RPMI7951 (cell line): ENCODE data around the gene CPLX3. TPM values are rescaled to one million over a fixed set of nuclear protein-coding genes. Genes with fewer than 3 reads are reported as not detected.
A peak's percentile ranks its signal among the peaks of the same experiment; 100 is the strongest.

Source experiments
- DNase-seq: peaks from one replicate; pipeline ENCODE4 v3.0.0-alpha.2; 2012; ENCODE audit warnings: low read depth
- total RNA-seq: library from RNA; depleted of rRNA; stranded (reverse); fragments of >200 nt; shearing (Covaris generic); gene quantifications from 2 replicates; pipeline ENCODE4 v1.2.3, GENCODE V29; 2014

The CPLX3 gene
- total RNA-seq, 1 experiment from 2014 or later, result not detected

GRCh38 chr15:74802290-74802689 lies 24.1 kb upstream of the CPLX3 start:
- no peak for DNase-seq

GRCh38 chr15:74802862-74803447 lies 23.5 kb upstream of the CPLX3 start:
- DNase-seq, result no peak

GRCh38 chr15:74804935-74805334 lies 21.5 kb upstream of the CPLX3 start:
- no peak for DNase-seq

- DNase-seq, result peak; percentile 29
These were observed 19.1 kb upstream of the CPLX3 start for GRCh38 chr15:74807282-74807681.

DNA sequence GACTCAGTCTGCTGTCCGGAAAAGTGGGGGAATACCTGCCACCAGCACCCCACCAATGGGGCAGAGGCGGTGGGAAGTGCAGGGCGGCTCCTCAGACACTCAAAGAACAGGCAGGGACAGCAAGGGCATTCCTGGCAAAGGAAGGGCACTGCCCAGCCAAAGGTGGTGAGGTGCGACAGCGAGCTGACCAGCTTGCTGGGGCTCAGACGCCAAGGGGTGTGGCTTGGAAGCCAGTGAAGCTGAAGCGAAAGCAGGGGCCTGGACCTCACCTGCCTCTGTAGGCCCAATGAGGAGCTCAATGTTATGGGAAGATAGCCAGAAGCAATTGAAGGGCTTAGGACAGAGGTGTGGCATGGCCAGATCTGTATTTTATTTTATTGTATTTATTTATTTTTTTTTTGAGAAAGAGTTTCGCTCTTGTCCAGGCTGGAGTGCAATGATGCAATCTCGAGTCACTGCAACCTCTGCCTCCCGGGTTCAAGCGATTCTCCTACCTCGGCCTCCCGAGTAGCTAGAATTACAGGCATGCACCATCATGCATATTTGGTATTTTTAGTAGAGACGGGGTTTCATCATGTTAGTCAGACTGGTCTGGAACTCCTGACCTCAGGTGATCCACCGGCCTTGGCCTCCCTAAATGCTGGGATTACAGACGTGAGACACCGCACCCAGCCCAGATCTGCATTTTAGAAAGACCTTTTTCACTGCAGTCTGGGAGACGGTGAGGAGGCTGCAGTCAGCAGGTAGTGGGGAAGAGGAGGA lies 18.2 kb upstream of the CPLX3 start:
- DNase-seq, result no peak

GRCh38 chr15:74808840-74809229 lies 17.6 kb upstream of the CPLX3 start:
- DNase-seq, result no peak

- no peak for DNase-seq
These were observed 17.2 kb upstream of the CPLX3 start for GRCh38 chr15:74809242-74809641.

GRCh38 chr15:74809956-74810355 lies 16.5 kb upstream of the CPLX3 start:
- DNase-seq, result peak; percentile 34

- DNase-seq, result no peak
These were observed 13.9 kb upstream of the CPLX3 start, which contains the start of gene LMAN1L for GRCh38 chr15:74812533-74812932. Gene LMAN1L (plus strand): TSS chr15:74812835. CDS start chr15:74812855, 20 bp downstream.

DNA sequence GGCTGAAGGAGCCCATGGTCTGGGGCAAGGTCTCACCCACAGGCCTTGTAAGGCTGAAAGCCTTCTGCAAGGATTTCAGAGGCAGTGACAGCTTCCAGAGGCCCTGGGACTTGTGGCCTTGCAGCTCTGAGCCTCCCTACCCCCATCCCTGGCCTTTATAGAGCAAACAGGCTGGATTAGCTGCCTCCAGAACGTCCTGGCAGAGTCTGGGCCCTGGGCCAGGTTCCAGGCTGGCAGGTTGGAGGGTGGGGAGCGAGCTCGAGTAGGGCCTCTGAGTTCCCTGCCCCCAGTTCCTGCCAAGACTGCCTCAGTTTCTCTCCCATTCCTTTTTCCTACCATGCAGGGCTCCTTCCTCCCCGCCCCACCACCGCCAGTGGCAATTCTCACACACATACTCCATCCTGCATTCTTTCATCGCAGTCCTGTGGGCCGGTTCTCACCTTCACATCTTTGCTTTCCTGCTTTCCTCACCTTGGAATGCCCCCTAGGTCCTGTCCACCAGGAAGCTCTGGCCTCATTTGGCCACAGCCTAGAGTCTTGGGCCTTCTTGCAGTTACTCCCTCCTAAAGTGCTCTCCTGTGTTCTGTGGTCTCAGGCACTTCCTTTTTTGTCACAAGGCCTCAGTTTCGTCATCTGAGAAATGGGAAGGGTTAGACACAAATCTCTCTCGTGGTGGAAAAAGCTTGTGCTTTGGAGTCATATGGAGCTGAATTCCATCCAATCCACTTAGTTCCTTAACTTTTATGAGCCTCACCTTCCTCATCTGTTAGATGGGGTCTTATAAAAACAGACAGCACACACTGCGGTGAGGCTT lies 11.1 kb upstream of the CPLX3 start:
- no peak for DNase-seq

- DNase-seq, result no peak
These were observed 10.5 kb upstream of the CPLX3 start for GRCh38 chr15:74815961-74816360.

DNA sequence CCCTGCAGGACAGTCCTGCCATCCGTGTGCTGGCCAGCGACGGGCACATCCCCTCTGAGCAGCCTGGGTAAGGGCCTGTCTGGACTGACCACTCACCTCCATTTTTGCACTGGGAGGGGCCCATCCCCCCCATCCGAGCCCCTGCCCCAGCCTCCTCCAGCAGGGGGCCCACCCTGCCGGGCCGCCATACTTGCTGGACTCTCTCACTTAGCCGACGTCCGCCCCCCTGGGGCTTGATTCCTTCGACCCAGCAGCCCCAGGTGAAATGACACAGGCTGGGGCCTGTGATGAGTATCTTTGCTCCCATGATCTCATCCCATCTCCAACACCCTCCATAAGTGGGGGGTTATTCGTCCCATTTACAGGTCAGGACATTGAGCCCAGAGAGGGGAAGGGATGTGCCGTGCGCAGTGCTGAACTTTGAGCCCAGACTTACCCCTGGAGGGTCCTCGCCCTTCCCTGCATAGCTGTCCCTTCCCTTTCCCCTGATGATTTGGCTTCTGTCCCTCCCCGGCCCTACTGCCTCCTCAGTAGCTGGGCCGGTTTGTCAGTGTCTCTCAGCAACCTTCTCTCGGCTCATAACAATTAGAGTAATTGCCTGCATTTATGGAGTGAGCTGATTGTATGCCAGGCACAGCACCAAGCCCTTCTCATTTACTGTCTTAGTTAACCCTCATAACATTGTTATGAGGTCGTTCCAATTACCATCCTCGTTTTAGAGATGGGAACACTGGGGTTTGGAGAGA lies 9.6 kb upstream of the CPLX3 start:
- DNase-seq, result no peak

- DNase-seq, result peak; percentile 47
These were observed 9.1 kb upstream of the CPLX3 start for GRCh38 chr15:74817370-74817737.

GRCh38 chr15:74820056-74820455 lies 6.4 kb upstream of the CPLX3 start:
- DNase-seq, result no peak

- peak; percentile 26 for DNase-seq
These were observed 5.2 kb upstream of the CPLX3 start for GRCh38 chr15:74821091-74821789.

GRCh38 chr15:74821790-74822158 lies 4.7 kb upstream of the CPLX3 start:
- no peak for DNase-seq

- DNase-seq, result no peak
These were observed 4.2 kb upstream of the CPLX3 start for GRCh38 chr15:74822233-74822632.

DNA sequence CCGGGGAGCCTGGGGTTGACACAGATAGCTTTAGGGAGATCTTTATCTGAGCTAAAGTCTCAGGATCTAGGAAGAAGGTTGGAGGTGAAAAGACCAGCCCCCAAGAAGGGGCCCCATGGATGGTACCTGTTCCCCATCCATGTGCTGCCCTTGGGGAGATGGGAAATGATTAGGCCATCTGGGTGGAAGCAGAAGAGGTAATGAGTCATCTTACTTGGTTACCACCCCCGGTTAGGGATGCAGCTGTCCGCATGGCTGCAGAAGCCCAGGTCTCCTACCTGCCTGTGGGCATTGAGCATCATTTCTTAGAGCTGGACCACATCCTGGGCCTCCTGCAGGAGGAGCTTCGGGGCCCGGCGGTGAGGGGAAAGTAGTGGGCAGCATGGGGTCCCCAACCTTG lies 3.1 kb upstream of the CPLX3 start:
- DNase-seq, result no peak

GRCh38 chr15:74824976-74825375 lies 1.5 kb upstream of the CPLX3 start:
- DNase-seq, result no peak

DNA sequence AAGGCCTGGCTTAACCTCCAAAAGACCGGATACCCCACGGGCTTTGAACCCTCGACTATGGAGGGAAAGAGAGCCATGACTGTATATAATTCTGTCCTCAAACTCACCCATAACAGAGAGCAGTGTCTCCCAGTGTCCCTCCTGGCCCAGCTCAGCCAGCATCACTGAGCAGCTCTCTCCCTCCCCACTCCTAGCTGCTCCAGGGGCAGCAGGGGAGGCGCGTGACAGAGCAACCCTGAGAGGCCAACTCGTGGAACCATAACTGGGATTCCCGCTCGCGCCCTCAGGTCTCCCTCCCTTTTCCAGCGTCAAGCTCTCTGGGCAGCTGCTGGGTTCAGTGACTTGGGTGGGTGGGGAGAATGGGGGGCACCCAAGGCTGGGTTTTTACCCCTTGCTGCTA lies 561 bp upstream of the CPLX3 start:
- no peak for DNase-seq

- no peak for DNase-seq
These were observed 494 bp downstream of the CPLX3 start for GRCh38 chr15:74826921-74827320.
